Transverse colon (tissue), 4 donors: ENCODE measurements around the gene ARID3B. TPM values are rescaled to one million over a fixed set of nuclear protein-coding genes. Genes with fewer than 3 reads are reported as not detected.

Experiments
- DNase-seq: peaks from one replicate; pipeline ENCODE4 v3.0.0-alpha.2; 2019
- H3K27ac ChIP-seq, 4 donors: fragments of 200-600 bp; sonication (generic); 2 replicates each; pipeline ENCODE4 v1.5.1; 2016 to 2018; ENCODE audit warnings: inconsistent platforms in 4 of 4
- H3K27me3 ChIP-seq: fragments of 200-600 bp; sonication (generic); 2 replicates; pipeline ENCODE4 v1.5.1; 2017; ENCODE audit warnings: inconsistent platforms
- H3K36me3 ChIP-seq, 4 donors: fragments of 200-600 bp; sonication (generic); 2 replicates each; pipeline ENCODE4 v1.5.1; 2017 to 2019; ENCODE audit warnings: inconsistent platforms in 4 of 4
- H3K4me1 ChIP-seq, 4 donors: fragments of 200-600 bp; sonication (generic); 2 replicates each; pipeline ENCODE4 v1.5.1; 2017 to 2020; ENCODE audit warnings: inconsistent platforms in 4 of 4
- H3K4me3 ChIP-seq, 4 donors: fragments of 200-600 bp; sonication (generic); 1 replicate in 1 of 4; 2 replicates in 3 of 4; pipeline versions ENCODE4 v1.5.1 to v1.6.1; 2017 to 2019; ENCODE audit warnings: inconsistent platforms in 4 of 4
- H3K9me3 ChIP-seq, 2 donors: fragments of 200-600 bp; sonication (generic); 2 replicates each; pipeline ENCODE4 v1.5.1; 2017 to 2019; ENCODE audit warnings: inconsistent platforms in 2 of 2
- EP300 ChIP-seq: sonication (generic); formaldehyde crosslinking; IDR thresholded peaks from one replicate; pipeline ENCODE4 v1.6.1; 2017; ENCODE audit warnings: antibody characterized with exemption, low read depth
- POLR2A ChIP-seq: fragments of 450-650 bp; IDR thresholded peaks from one replicate; pipeline ENCODE4 v1.6.1; 2016; ENCODE audit warnings: antibody characterized with exemption, mild to moderate bottlenecking, moderate library complexity
- POLR2AphosphoS5 ChIP-seq, 3 donors: sonication (generic); formaldehyde crosslinking; IDR thresholded peaks; one replicate each; pipeline ENCODE4 v1.6.1; 2016; ENCODE audit warnings: antibody characterized with exemption in 3 of 3
- WGBS, 2 donors: methylation state at CpG; one replicate each; pipeline ENCODE4 v1.1.5; 2018; ENCODE audit warnings: low coverage in 1 of 2; 5-methylcytosine and 5-hydroxymethylcytosine counted together
- in situ Hi-C, 4 donors: fragments of 200-750 bp; cut with MboI; loops; one replicate each; pipeline versions ENCODE4 v1.15.0 to v1.15.1; 2017; ENCODE audit warnings: low sequenced_read_pairs in 3 of 4, low pct_ligation_motif_present in 1 of 4, low pct_unique_long_range_greater_than_20kb in 1 of 4
- intact Hi-C: fragments of 100-400 bp; cut with DNase I; formaldehyde crosslinking; loops from one replicate; pipeline ENCODE4 v1.15.1; 2023; ENCODE audit warnings: low total_unique reads
- total RNA-seq, 4 donors: library from RNA; depleted of rRNA; stranded (reverse); fragments of >200 nt; gene quantifications; one replicate each; pipeline ENCODE4 v1.1.0, GENCODE V29; 2016
- TF ChIP-seq, protein P1 (sequence below), 5 experiments: fragments of 200-600 bp in 3 of 5; fragments of 450-650 bp in 2 of 5; sonication (generic) in 3 of 5; IDR thresholded peaks; 1 replicate in 2 of 5; 2 replicates in 3 of 5; pipeline ENCODE4 v1.5.1; 2016 to 2017; ENCODE audit warnings: antibody characterized with exemption in 5 of 5, inconsistent platforms in 3 of 5, mild to moderate bottlenecking in 2 of 5, moderate library complexity in 1 of 5

The ARID3B gene
- total RNA-seq, 4 donors from 2014 or later = 9.6 to 25.8 (median 12.5) TPM

DNA sequence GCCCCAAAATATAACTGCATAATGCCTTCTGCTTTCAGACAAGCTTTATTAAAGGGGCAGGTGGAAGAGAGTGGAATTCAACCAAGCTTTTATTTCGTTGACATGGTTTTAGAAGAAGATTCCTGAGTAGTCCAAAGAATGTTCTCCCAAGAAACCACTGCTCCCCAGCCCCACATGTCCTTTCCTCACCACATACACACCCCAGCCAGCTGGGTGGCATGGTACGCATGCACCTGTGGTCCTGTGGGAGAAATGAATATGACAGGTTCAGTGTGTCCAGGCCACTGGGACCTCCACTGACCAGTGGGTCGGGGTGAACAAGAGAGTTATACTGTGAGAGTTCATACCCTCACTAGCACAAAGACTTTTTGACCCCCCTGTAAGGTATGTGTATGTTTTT, 30.2 kb downstream of the ARID3B start:
- no peak for DNase-seq
- Histone ChIP-seq H3K36me3 (peaks cover 0 to 17% (median 2%) of the 10 kb centered on the region in 4 donors), H3K27me3 (no peaks in the 10 kb centered on the region), H3K4me1 (peaks cover 0 to 4% (median 0%) of the 10 kb centered on the region in 4 donors), H3K27ac (no peak overlapping the region), H3K4me3 (no peak overlapping the region), H3K9me3 (no peaks in the 10 kb centered on the region)
- intact Hi-C loops = no loop called here
- TF ChIP-seq POLR2AphosphoS5 (IDR thresholded peaks at IDR 0.05) (no peak), POLR2A (no peak)
- WGBS, 2 donors = 93% methylated on average over 2 to 3 of the region's 3 CpGs
- in situ Hi-C loops = no loop called here

DNA sequence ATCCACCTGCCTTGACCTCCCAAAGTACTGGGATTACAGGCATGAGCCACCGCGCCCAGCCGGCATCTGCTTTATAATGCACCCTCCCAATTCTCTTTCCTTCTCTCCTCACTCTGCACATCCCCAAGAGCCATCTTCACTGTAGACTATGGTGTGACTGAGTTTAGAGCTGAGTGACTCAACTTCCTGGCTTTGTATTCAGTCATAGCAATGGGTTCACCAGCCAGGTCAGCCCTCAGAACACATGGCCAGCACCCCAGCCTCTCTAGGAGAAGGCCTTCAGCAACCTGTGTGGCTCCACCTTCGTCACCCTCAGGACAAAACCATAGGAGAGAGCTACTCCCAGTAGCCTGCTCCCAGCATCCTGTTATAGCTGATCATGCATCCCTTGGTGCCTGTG, 33.0 kb downstream of the ARID3B start:
- Histone ChIP-seq H3K27me3 (no peaks in the 10 kb centered on the region), H3K9me3 (no peaks in the 10 kb centered on the region), H3K4me3 (no peak overlapping the region), H3K4me1 (peaks cover 0 to 4% (median 0%) of the 10 kb centered on the region in 4 donors), H3K27ac (no peak overlapping the region), H3K36me3 (peaks cover 0 to 23% (median 7%) of the 10 kb centered on the region in 4 donors)
- 90 to 97% methylated on average over 4 of the region's 4 CpGs for WGBS, 2 donors
- TF ChIP-seq, protein P1, sequence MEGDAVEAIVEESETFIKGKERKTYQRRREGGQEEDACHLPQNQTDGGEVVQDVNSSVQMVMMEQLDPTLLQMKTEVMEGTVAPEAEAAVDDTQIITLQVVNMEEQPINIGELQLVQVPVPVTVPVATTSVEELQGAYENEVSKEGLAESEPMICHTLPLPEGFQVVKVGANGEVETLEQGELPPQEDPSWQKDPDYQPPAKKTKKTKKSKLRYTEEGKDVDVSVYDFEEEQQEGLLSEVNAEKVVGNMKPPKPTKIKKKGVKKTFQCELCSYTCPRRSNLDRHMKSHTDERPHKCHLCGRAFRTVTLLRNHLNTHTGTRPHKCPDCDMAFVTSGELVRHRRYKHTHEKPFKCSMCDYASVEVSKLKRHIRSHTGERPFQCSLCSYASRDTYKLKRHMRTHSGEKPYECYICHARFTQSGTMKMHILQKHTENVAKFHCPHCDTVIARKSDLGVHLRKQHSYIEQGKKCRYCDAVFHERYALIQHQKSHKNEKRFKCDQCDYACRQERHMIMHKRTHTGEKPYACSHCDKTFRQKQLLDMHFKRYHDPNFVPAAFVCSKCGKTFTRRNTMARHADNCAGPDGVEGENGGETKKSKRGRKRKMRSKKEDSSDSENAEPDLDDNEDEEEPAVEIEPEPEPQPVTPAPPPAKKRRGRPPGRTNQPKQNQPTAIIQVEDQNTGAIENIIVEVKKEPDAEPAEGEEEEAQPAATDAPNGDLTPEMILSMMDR (IDR thresholded peaks at IDR 0.05) = no peak
- TF ChIP-seq POLR2AphosphoS5 (IDR thresholded peaks at IDR 0.05) (no peak), EP300 (no peak), POLR2A (no peak)
- in situ Hi-C loops (no loop called here), intact Hi-C loops (no loop called here)
- no peak for DNase-seq

DNA sequence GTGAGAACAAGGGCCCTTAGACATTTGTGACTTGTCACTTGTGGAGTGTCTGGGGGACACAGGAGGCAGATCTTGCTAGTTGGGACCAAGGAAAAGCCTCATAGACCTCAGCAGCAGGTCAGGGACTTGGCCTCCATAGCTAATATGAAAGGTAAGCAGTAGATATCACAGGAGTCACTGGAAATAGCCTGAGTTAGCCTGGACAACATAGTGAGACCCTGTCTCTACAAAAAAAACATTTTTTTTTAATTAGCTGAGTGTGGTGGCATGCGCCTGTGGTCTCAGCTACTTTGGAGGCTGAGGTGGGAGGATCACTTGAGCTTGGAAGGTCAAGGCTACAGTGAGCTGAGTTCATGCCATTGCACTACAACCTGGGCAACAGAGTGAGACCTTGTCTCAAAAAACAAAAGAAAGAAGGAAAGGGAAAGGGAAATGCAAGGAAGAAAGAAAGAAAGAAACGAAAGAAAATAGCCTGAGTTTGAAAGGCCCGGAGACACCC, 37.5 kb downstream of the ARID3B start:
- Histone ChIP-seq H3K27me3 (no peaks in the 10 kb centered on the region), H3K4me1 (no peaks in the 10 kb centered on the region), H3K4me3 (no peak overlapping the region), H3K9me3 (no peaks in the 10 kb centered on the region), H3K27ac (no peak overlapping the region), H3K36me3 (peaks cover 0 to 18% (median 7%) of the 10 kb centered on the region in 4 donors)
- in situ Hi-C loops = no loop called here
- intact Hi-C loops = no loop called here
- no peak for TF ChIP-seq POLR2AphosphoS5 (IDR thresholded peaks at IDR 0.05)
- TF ChIP-seq, protein P1 (IDR thresholded peaks at IDR 0.05) = no peak
- no peak for TF ChIP-seq POLR2A
- TF ChIP-seq EP300 = no peak
- DNase-seq = no peak
- WGBS, 2 donors = 99 to 100% methylated on average over 1 to 3 of the region's 3 CpGs

GRCh38 chr15:74579001-74579400, 38.0 kb downstream of the ARID3B start:
- Histone ChIP-seq H3K27ac (no peak overlapping the region), H3K4me1 (no peaks in the 10 kb centered on the region), H3K36me3 (peaks cover 0 to 15% (median 6%) of the 10 kb centered on the region in 4 donors), H3K9me3 (no peaks in the 10 kb centered on the region), H3K4me3 (no peak overlapping the region), H3K27me3 (no peaks in the 10 kb centered on the region)
- WGBS, 2 donors = 93% methylated on average over 9 of the region's 9 CpGs; no CpG with 5 or more reads in 1 of the 2 donors
- no peak for DNase-seq
- TF ChIP-seq EP300 = no peak
- TF ChIP-seq POLR2AphosphoS5 (IDR thresholded peaks at IDR 0.05) = no peak
- TF ChIP-seq, protein P1 (IDR thresholded peaks at IDR 0.05) = no peak
- TF ChIP-seq POLR2A = no peak
- in situ Hi-C loops = no loop called here
- intact Hi-C loops = no loop called here
